T-cell (primary cell): ENCODE measurements around the gene DBP. TPM values are rescaled to one million over a fixed set of nuclear protein-coding genes. Genes with fewer than 3 reads are reported as not detected.
A peak's percentile ranks its signal among the peaks of the same experiment; 100 is the strongest.

Source experiments
- ATAC-seq, 4 experiments: fragments of 200-7000 bp in 3 of 4; fragments of 150-1000 bp in 1 of 4; cut with Tn5 transposase; replicated peaks in 1 of 4; 1 replicate in 3 of 4; 2 replicates in 1 of 4; pipeline ENCODE4 v1.10.0; 2021; ENCODE audit warnings: moderate library complexity in 3 of 4, mild to moderate bottlenecking in 2 of 4, moderate number of reproducible peaks in 1 of 4
- CTCF ChIA-PET, 2 donors: fragments of 300-600 bp; sonication (Branson Sonifier 250); formaldehyde crosslinking; loops; one replicate each; lab custom pipeline; 2022; ENCODE audit warnings: antibody characterized with exemption in 2 of 2; lab: Charles Lee
- POLR2A ChIA-PET, 2 donors: fragments of 300-600 bp; sonication (Branson Sonifier 250); formaldehyde crosslinking; loops; one replicate each; lab custom pipeline; 2022; ENCODE audit warnings: antibody characterized with exemption in 2 of 2; lab: Charles Lee
- DNase-seq, 35 experiments: peaks; one replicate each; pipeline versions ENCODE4 v3.0.0 to v3.0.0-alpha.2; 2013 to 2023
- H3K27ac ChIP-seq: one replicate; pipeline ENCODE4 v1.5.1; 2013; ENCODE audit warnings: low read length
- H3K27me3 ChIP-seq, 2 experiments: replicated peaks in 1 of 2; 1 replicate in 1 of 2; 2 replicates in 1 of 2; pipeline versions ENCODE4 v1.6.1 to v1.7.0; 2013; ENCODE audit warnings: low read length in 1 of 2, mixed read lengths in 1 of 2; ENCODE audit not compliant: control insufficient read depth in 2 of 2, insufficient read depth in 2 of 2; ENCODE audit errors: extremely low read depth in 1 of 2
- H3K36me3 ChIP-seq, 2 donors: 1 replicate in 1 of 2; 2 replicates in 1 of 2; pipeline versions ENCODE4 v1.6.1 to v1.7.0; 2013; ENCODE audit warnings: low read length in 1 of 2; ENCODE audit not compliant: control insufficient read depth in 2 of 2, insufficient read depth in 1 of 2; ENCODE audit errors: extremely low read depth in 1 of 2
- H3K4me1 ChIP-seq, 2 experiments: 1 replicate in 1 of 2; 2 replicates in 1 of 2; pipeline versions ENCODE4 v1.6.1 to v1.7.0; 2013; ENCODE audit warnings: low read length in 2 of 2, mixed read lengths in 1 of 2; ENCODE audit not compliant: insufficient read depth in 2 of 2, control insufficient read depth in 1 of 2; ENCODE audit errors: extremely low read depth in 1 of 2
- H3K4me3 ChIP-seq, 2 donors: 1 replicate in 1 of 2; 2 replicates in 1 of 2; pipeline versions ENCODE4 v1.5.1 to v1.7.0; 2013; ENCODE audit warnings: mild to moderate bottlenecking in 2 of 2, low read length in 1 of 2, moderate library complexity in 1 of 2; ENCODE audit not compliant: control insufficient read depth in 1 of 2; ENCODE audit errors: extremely low read depth in 1 of 2
- H3K9me3 ChIP-seq: 2 replicates; pipeline ENCODE4 v1.7.0; 2013
- H3K27ac Mint-ChIP-seq, 2 donors: one replicate each; pipeline ENCODE4 v1.8.0; 2020 to 2021; ENCODE audit warnings: mild to moderate bottlenecking in 2 of 2, mixed read lengths in 2 of 2
- H3K27me3 Mint-ChIP-seq, 2 donors: one replicate each; pipeline ENCODE4 v1.8.0; 2021 to 2022; ENCODE audit warnings: mixed read lengths in 2 of 2
- H3K36me3 Mint-ChIP-seq: one replicate; pipeline ENCODE4 v1.8.0; 2021; ENCODE audit warnings: mixed read lengths
- H3K4me1 Mint-ChIP-seq, 3 donors: one replicate each; pipeline ENCODE4 v1.8.0; 2020 to 2022; ENCODE audit warnings: mixed read lengths in 3 of 3, mild to moderate bottlenecking in 1 of 3
- H3K4me3 Mint-ChIP-seq, 3 donors: one replicate each; pipeline ENCODE4 v1.8.0; 2020 to 2022; ENCODE audit warnings: mild to moderate bottlenecking in 3 of 3, mixed read lengths in 3 of 3, moderate library complexity in 3 of 3
- H3K9me3 Mint-ChIP-seq, 3 donors: one replicate each; pipeline ENCODE4 v1.8.0; 2020 to 2022; ENCODE audit warnings: mixed read lengths in 3 of 3
- WGBS: methylation state at CpG from one replicate; pipeline ENCODE4 v1.1.5; 2013; ENCODE audit warnings: missing lambda C conversion rate; ENCODE audit not compliant: insufficient coverage; 5-methylcytosine and 5-hydroxymethylcytosine counted together
- total RNA-seq, 35 experiments: library from RNA in 6 of 35; stranded (reverse) in 6 of 35; fragments of 120-200 nt in 1 of 35; gene quantifications; one replicate each; pipeline versions ENCODE4 v1.2.1 to v1.2.4 and lab custom pipeline; 2013 to 2026

Gene DBP
- total RNA-seq, 5 donors from 2014 or later (not counting 1 experiment from before 2014, with no cell fraction given): 24.5 to 57.2 (median 56.0) TPM

DNA sequence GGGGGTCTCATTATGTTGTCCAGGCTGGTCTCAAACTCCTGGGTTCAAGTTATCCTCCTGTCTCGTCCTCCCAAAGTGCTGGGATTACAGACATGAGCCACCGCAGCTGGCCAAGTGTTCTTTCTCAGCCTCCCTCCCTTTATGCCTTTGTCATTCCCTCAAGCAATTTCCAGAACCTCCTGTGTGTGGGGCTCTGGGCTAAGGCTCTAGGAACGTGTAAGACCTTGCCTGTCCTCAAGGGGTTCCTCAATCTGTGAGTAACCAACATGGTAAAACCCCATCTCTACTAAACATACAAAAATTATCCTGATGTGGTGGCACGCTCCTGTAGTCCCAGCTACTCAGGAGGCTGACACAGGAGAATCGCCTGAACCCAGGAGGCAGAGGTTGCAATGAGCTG lies 46.2 kb downstream of the DBP start:
- no peak overlapping the region for H3K27ac ChIP-seq
- DNase-seq (no peak), ATAC-seq (no peak)
- CTCF ChIA-PET: no interaction called here
- no peak overlapping the region for H3K4me3 ChIP-seq
- no peaks in the 10 kb centered on the region for H3K9me3 ChIP-seq
- H3K36me3 ChIP-seq: no peaks in the 10 kb centered on the region
- H3K36me3 Mint-ChIP-seq: no peaks in the 10 kb centered on the region
- peak overlapping the region in 1 of 2 donors; percentile 31 for H3K27ac Mint-ChIP-seq
- no peaks in the 10 kb centered on the region for H3K9me3 Mint-ChIP-seq
- peaks cover 2 to 3% of the 10 kb centered on the region in 2 donors for H3K27me3 Mint-ChIP-seq
- POLR2A ChIA-PET: no interaction called here
- 86% methylated on average over 5 of the region's 5 CpGs for WGBS
- H3K4me1 Mint-ChIP-seq: peaks cover 10 to 25% (median 13%) of the 10 kb centered on the region in 3 donors
- no peak overlapping the region for H3K4me3 Mint-ChIP-seq
- H3K4me1 ChIP-seq: peaks cover 0 to 19% of the 10 kb centered on the region in 2 experiments
- peaks cover 0 to 16% of the 10 kb centered on the region in 2 experiments for H3K27me3 ChIP-seq

DNA sequence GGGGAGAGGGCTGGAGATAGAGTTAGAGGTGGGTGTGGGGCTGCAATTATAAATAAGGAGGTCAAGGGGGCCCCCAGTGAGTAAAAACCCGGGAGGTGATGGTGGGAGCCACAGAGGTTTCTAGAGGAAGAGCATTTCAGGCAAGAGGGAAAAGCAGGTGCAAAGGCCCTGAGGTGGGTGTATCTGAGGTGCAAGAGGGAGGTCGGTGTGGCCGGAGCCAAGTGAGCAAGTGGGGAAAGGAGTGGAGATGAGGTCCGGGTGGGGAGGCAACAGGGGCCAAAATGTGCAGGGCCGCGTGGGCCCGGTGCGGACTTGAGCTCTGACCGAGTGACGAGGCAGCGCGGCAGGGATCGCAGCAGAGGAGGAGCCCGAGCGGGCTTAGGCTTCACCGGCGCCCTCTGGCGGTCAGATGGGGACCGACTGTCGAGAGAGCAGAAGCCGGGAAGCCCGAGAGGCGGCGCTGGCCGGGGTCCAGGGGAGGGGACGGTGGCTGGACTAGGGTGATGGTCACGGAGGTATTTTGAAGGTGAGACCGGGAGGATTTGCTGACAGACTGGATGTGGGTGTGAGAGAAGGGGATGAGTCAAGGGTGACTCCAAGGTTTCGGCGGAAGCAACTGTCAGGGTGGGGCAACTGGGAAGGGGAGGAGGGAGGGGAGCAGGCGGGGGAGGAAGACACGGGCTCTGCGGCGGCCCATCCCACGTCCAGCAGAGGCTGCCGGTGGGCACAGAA lies 48.3 kb downstream of the DBP start:
- H3K4me3 Mint-ChIP-seq: peak overlapping the region; percentile 60 to 75 (median 66)
- Histone ChIP-seq H3K36me3 (no peaks in the 10 kb centered on the region), H3K4me1 (peaks cover 0 to 20% of the 10 kb centered on the region in 2 experiments), H3K4me3 (peak overlapping the region in 1 of 2 donors; percentile 45), H3K27me3 (peaks cover 0 to 16% of the 10 kb centered on the region in 2 experiments), H3K9me3 (no peaks in the 10 kb centered on the region), H3K27ac (peak overlapping the region; percentile 34)
- ATAC-seq (peak; percentile 84 to 92 (median 89)), DNase-seq (peak; percentile 53 to 92 (median 83))
- H3K27me3 Mint-ChIP-seq: peaks cover 2 to 7% of the 10 kb centered on the region in 2 donors
- 5% methylated on average over 35 of the region's 36 CpGs for WGBS
- CTCF ChIA-PET: interaction anchor here in 1 of 2 donors (0.8 to 1.5 kb wide), 2 partner anchors 83 to 99 kb away, joined by 4 to 6 read pairs; no protein-coding TSS in a partner anchor
- peak overlapping the region; percentile 20 to 26 for H3K27ac Mint-ChIP-seq
- POLR2A ChIA-PET: no interaction called here
- H3K36me3 Mint-ChIP-seq: no peaks in the 10 kb centered on the region
- H3K4me1 Mint-ChIP-seq: peaks cover 14 to 24% (median 14%) of the 10 kb centered on the region in 3 donors
- H3K9me3 Mint-ChIP-seq: no peaks in the 10 kb centered on the region

- no peaks in the 10 kb centered on the region for H3K36me3 Mint-ChIP-seq
- ATAC-seq: no peak
- H3K9me3 Mint-ChIP-seq: no peaks in the 10 kb centered on the region
- Histone ChIP-seq H3K27ac (no peak overlapping the region), H3K4me1 (peaks cover 0 to 16% of the 10 kb centered on the region in 2 experiments), H3K36me3 (no peaks in the 10 kb centered on the region), H3K9me3 (no peaks in the 10 kb centered on the region), H3K27me3 (peaks cover 0 to 16% of the 10 kb centered on the region in 2 experiments), H3K4me3 (no peak overlapping the region)
- peaks cover 14 to 19% (median 14%) of the 10 kb centered on the region in 3 donors for H3K4me1 Mint-ChIP-seq
- peaks cover 2 to 7% of the 10 kb centered on the region in 2 donors for H3K27me3 Mint-ChIP-seq
- no peak overlapping the region for H3K27ac Mint-ChIP-seq
- H3K4me3 Mint-ChIP-seq: no peak overlapping the region
- no CpG with 5 or more reads among the region's 3 CpGs for WGBS
- DNase-seq: no peak
- POLR2A ChIA-PET: no interaction called here
- CTCF ChIA-PET: interaction anchor here (0.7 to 1.4 kb wide), 4 partner anchors 54 to 253 kb away, joined by 4 to 6 read pairs (median 4); no protein-coding TSS in a partner anchor
These were observed 49.8 kb downstream of the DBP start for GRCh38 chr19:48587387-48587786.

DNA sequence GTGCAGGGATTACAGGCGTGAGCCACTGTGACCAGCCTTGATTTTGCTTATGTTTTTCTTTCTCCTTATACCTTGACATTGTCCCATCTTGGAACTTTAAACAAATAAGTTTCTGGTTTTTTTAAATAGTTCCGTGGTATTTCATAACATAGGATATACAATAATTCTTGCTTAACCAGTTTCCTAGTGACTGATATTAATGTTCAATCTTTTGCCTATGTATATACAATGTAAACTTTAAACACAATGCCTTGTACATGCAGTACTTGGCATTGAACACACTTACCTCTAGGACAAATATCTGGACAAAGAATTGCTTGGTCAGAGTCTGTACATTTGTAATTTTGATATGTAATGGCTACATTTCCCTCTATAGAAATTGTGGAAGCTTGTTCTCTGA lies 55.0 kb downstream of the DBP start:
- no peak overlapping the region for H3K27ac Mint-ChIP-seq
- peaks cover 0 to 8% of the 10 kb centered on the region in 2 donors for H3K27me3 Mint-ChIP-seq
- no peaks in the 10 kb centered on the region for H3K9me3 ChIP-seq
- no peaks in the 10 kb centered on the region for H3K36me3 Mint-ChIP-seq
- no peak overlapping the region for H3K27ac ChIP-seq
- ChIA-PET CTCF (no interaction called here), POLR2A (no interaction called here)
- H3K4me3 ChIP-seq: no peak overlapping the region
- ATAC-seq: no peak
- DNase-seq: no peak
- peaks cover 0 to 6% of the 10 kb centered on the region in 2 experiments for H3K4me1 ChIP-seq
- H3K9me3 Mint-ChIP-seq: no peaks in the 10 kb centered on the region
- H3K27me3 ChIP-seq: peaks cover 0 to 10% of the 10 kb centered on the region in 2 experiments
- no CpG with 5 or more reads among the region's 2 CpGs for WGBS
- H3K4me3 Mint-ChIP-seq: no peak overlapping the region
- H3K4me1 Mint-ChIP-seq: peaks cover 4 to 5% (median 5%) of the 10 kb centered on the region in 3 donors
- H3K36me3 ChIP-seq: peaks cover 0 to 2% of the 10 kb centered on the region in 2 donors

Other genes with a start within 250 kb of the DBP start
- gene KDELR1, start 245.8 kb downstream of the DBP start, total RNA-seq: 10 to 100 TPM; 40.9 to 55.9 (median 47.5) TPM
- gene GRIN2D, start 243.7 kb downstream of the DBP start, total RNA-seq: under 1 TPM in 4 of 5 donors, not detected in 1; 0.13 to 0.23 (median 0.16) TPM
- gene GRWD1, start 191.4 kb downstream of the DBP start, total RNA-seq: 10 to 100 TPM; 29.7 to 55.2 (median 42.6) TPM
- 1 to 10 TPM; 2.6 to 3.5 (median 3.2) TPM for gene KCNJ14, start 181.8 kb downstream of the DBP start, total RNA-seq
- gene CYTH2, start 168.0 kb downstream of the DBP start, total RNA-seq: 10 to 100 TPM; 37.8 to 81.5 (median 70.6) TPM
- gene LMTK3, start 125.5 kb downstream of the DBP start, total RNA-seq: 10 to 100 TPM; 17.5 to 28.2 (median 23.5) TPM
- gene SULT2B1, start 85.2 kb downstream of the DBP start, total RNA-seq: not detected
- gene SPACA4, start 30.6 kb downstream of the DBP start, total RNA-seq: not detected
- gene FAM83E, start 22.3 kb downstream of the DBP start, total RNA-seq: 1 to 10 TPM in 4 of 5 donors, not detected in 1; 2.3 to 3.0 (median 2.7) TPM
- 1,000 to 10,000 TPM; 2,370 to 2,784 (median 2,662) TPM for gene RPL18, start 18.2 kb downstream of the DBP start, total RNA-seq
- 10 to 100 TPM; 18.0 to 37.0 (median 31.8) TPM for gene SPHK2, start 17.9 kb downstream of the DBP start, total RNA-seq
- gene CA11, start 8.8 kb upstream of the DBP start, total RNA-seq: 10 to 100 TPM in 4 of 5 donors, 1 to 10 TPM in 1; 8.0 to 18.5 (median 11.0) TPM
- 1 to 10 TPM; 2.2 to 4.2 (median 3.5) TPM for gene NTN5, start 35.6 kb upstream of the DBP start, total RNA-seq
- under 1 TPM in 1 of 5 donors, not detected in 4; 0.16 TPM for gene FUT2, start 58.6 kb upstream of the DBP start, total RNA-seq
- gene MAMSTR, start 82.3 kb upstream of the DBP start, total RNA-seq: 1 to 10 TPM in 4 of 5 donors, under 1 TPM in 1; 0.56 to 2.4 (median 1.6) TPM
- gene RASIP1, start 103.2 kb upstream of the DBP start, total RNA-seq: under 1 TPM in 3 of 5 donors, not detected in 2; 0.23 to 0.65 (median 0.32) TPM
- not detected for gene IZUMO1, start 109.5 kb upstream of the DBP start, total RNA-seq
- gene FUT1, start 115.3 kb upstream of the DBP start, total RNA-seq: under 1 TPM; 0.09 to 0.28 (median 0.15) TPM
- not detected for gene FGF21, start 118.1 kb upstream of the DBP start, total RNA-seq
- 10 to 100 TPM; 21.5 to 40.6 (median 36.6) TPM for gene BCAT2, start 173.7 kb upstream of the DBP start, total RNA-seq
- 1 to 10 TPM in 2 of 5 donors, under 1 TPM in 2, not detected in 1; 0.58 to 2.1 (median 1.1) TPM for gene HSD17B14, start 199.1 kb upstream of the DBP start, total RNA-seq
- gene PLEKHA4, start 231.2 kb upstream of the DBP start, total RNA-seq: 10 to 100 TPM in 1 of 5 donors, 1 to 10 TPM in 4; 2.7 to 11.8 (median 5.2) TPM
- gene PPP1R15A, start 235.0 kb upstream of the DBP start, total RNA-seq: 100 to 1,000 TPM in 2 of 5 donors, 10 to 100 TPM in 3; 74.4 to 713 (median 93.6) TPM